GM21786 (cell line): ENCODE measurements around the gene TMEM72.

Experiments used
- ATAC-seq: cut with Tn5 transposase; IDR thresholded peaks from one replicate; pipeline ENCODE4 v1.9.1; 2021; ENCODE audit not compliant: unreplicated experiment

Gene TMEM72

GRCh38 chr10:44951576-44952226, 40.6 kb downstream of the TMEM72 start:
- no peak for ATAC-seq

GRCh38 chr10:44952779-44953231, 41.7 kb downstream of the TMEM72 start:
- ATAC-seq = no peak

GRCh38 chr10:44954042-44954441, 42.9 kb downstream of the TMEM72 start:
- no peak for ATAC-seq

- no peak for ATAC-seq
These were observed 43.8 kb downstream of the TMEM72 start for GRCh38 chr10:44954962-44955361.

GRCh38 chr10:44955413-44956070, 44.4 kb downstream of the TMEM72 start:
- no peak for ATAC-seq

- no peak for ATAC-seq
These were observed 45.1 kb downstream of the TMEM72 start for GRCh38 chr10:44956226-44956625.

GRCh38 chr10:44956717-44957706, 45.9 kb downstream of the TMEM72 start:
- no peak for ATAC-seq

- no peak for ATAC-seq
These were observed 47.2 kb downstream of the TMEM72 start for GRCh38 chr10:44958196-44958897.

- no peak for ATAC-seq
These were observed 47.7 kb downstream of the TMEM72 start for GRCh38 chr10:44958898-44959246.

GRCh38 chr10:44959247-44960087, 48.3 kb downstream of the TMEM72 start, which contains the start of gene RASSF4:
RASSF4 (plus strand) TSS chr10:44959802; CDS start chr10:44970203, 10,401 bp downstream.
- peak; percentile 90 for ATAC-seq

- ATAC-seq = no peak
These were observed 48.9 kb downstream of the TMEM72 start for GRCh38 chr10:44960088-44960460.

GRCh38 chr10:44960482-44961229, 49.5 kb downstream of the TMEM72 start:
- ATAC-seq = no peak

- ATAC-seq = no peak
These were observed 50.1 kb downstream of the TMEM72 start for GRCh38 chr10:44961230-44961571.

GRCh38 chr10:44961931-44962750, 51.0 kb downstream of the TMEM72 start:
- no peak for ATAC-seq

GRCh38 chr10:44962870-44963738, 52.0 kb downstream of the TMEM72 start:
- no peak for ATAC-seq

GRCh38 chr10:44963772-44964633, 52.9 kb downstream of the TMEM72 start:
- no peak for ATAC-seq

GRCh38 chr10:44965104-44965503, 54.0 kb downstream of the TMEM72 start:
- no peak for ATAC-seq
